ENCODE results near the gene HEPACAM2. TPM values are rescaled to one million over a fixed set of nuclear protein-coding genes. Genes with fewer than 3 reads are reported as not detected.

HEPACAM2 gene
- total RNA-seq, 1 donor from 2014 or later: not detected

- no peak for DNase-seq (ENCODE audit: low spot score)
- no peak for TF ChIP-seq CTCF (IDR thresholded peaks at IDR 0.05)
- peaks cover 2% of the 10 kb centered on the region for H3K27me3 Mint-ChIP-seq (ENCODE audit: low read depth)
- peaks cover 28% of the 10 kb centered on the region for H3K4me1 Mint-ChIP-seq (ENCODE audit: low read depth)
- no peak overlapping the region for H3K27ac Mint-ChIP-seq (ENCODE audit: unreplicated experiment)
- peaks cover 12% of the 10 kb centered on the region for H3K36me3 Mint-ChIP-seq (ENCODE audit: low read depth)
- no peak overlapping the region for H3K4me3 Mint-ChIP-seq (ENCODE audit: unreplicated experiment)
- H3K9me3 Mint-ChIP-seq (ENCODE audit: low read depth): no peaks in the 10 kb centered on the region
Observed at GRCh38 chr7:93145354-93145753, 80.9 kb downstream of the HEPACAM2 start.

GRCh38 chr7:93142127-93142526 is 84.1 kb downstream of the HEPACAM2 start:
- no peak for DNase-seq (ENCODE audit: low spot score)
- TF ChIP-seq CTCF (IDR thresholded peaks at IDR 0.05): no peak
- Mint-ChIP-seq H3K27me3 (ENCODE audit: low read depth) (peaks cover 2% of the 10 kb centered on the region), H3K9me3 (ENCODE audit: low read depth) (peaks cover 6% of the 10 kb centered on the region), H3K4me3 (ENCODE audit: unreplicated experiment) (no peak overlapping the region), H3K4me1 (ENCODE audit: low read depth) (peaks cover 6% of the 10 kb centered on the region), H3K36me3 (ENCODE audit: low read depth) (peaks cover 18% of the 10 kb centered on the region), H3K27ac (ENCODE audit: unreplicated experiment) (no peak overlapping the region)

GRCh38 chr7:93140582-93141191 is 85.6 kb downstream of the HEPACAM2 start:
- peaks cover 3% of the 10 kb centered on the region for H3K27me3 Mint-ChIP-seq (ENCODE audit: low read depth)
- peaks cover 23% of the 10 kb centered on the region for H3K36me3 Mint-ChIP-seq (ENCODE audit: low read depth)
- H3K4me3 Mint-ChIP-seq (ENCODE audit: unreplicated experiment): no peak overlapping the region
- no peak for DNase-seq (ENCODE audit: low spot score)
- H3K4me1 Mint-ChIP-seq (ENCODE audit: low read depth): no peaks in the 10 kb centered on the region
- H3K27ac Mint-ChIP-seq (ENCODE audit: unreplicated experiment): no peak overlapping the region
- H3K9me3 Mint-ChIP-seq (ENCODE audit: low read depth): peaks cover 7% of the 10 kb centered on the region
- TF ChIP-seq CTCF (IDR thresholded peaks at IDR 0.05): no peak

- DNase-seq (ENCODE audit: low spot score): peak; percentile 51
- H3K27me3 Mint-ChIP-seq (ENCODE audit: low read depth): peaks cover 10% of the 10 kb centered on the region
- no peak overlapping the region for H3K4me3 Mint-ChIP-seq (ENCODE audit: unreplicated experiment)
- TF ChIP-seq CTCF (IDR thresholded peaks at IDR 0.05): no peak
- H3K9me3 Mint-ChIP-seq (ENCODE audit: low read depth): peaks cover 23% of the 10 kb centered on the region
- no peaks in the 10 kb centered on the region for H3K4me1 Mint-ChIP-seq (ENCODE audit: low read depth)
- peaks cover 37% of the 10 kb centered on the region for H3K36me3 Mint-ChIP-seq (ENCODE audit: low read depth)
- no peak overlapping the region for H3K27ac Mint-ChIP-seq (ENCODE audit: unreplicated experiment)
Observed at GRCh38 chr7:93138576-93138975, 87.7 kb downstream of the HEPACAM2 start.

Other genes with a start within 250 kb of the HEPACAM2 start
- gene SAMD9, start 108.5 kb downstream of the HEPACAM2 start, total RNA-seq: 4.2 to 13.8 TPM (median 5.0 TPM) in 3 replicates
- gene SAMD9L, start 78.1 kb downstream of the HEPACAM2 start, total RNA-seq: 6.8 to 22.5 TPM (median 6.9 TPM) in 3 replicates
- 16.7 to 24.7 TPM (median 17.4 TPM) in 3 replicates for gene VPS50, start 5.9 kb upstream of the HEPACAM2 start, total RNA-seq